Breast epithelium (tissue), 4 donors: ENCODE measurements around the gene CCNL2. TPM values are rescaled to one million over a fixed set of nuclear protein-coding genes. Genes with fewer than 3 reads are reported as not detected.
"Not testable (repeated sequence)": the region's sequence is repeated elsewhere in the genome, so short reads cannot be mapped to it uniquely, and the experiment has no call there.

Experiments
- DNase-seq, 2 donors: peaks; one replicate each; pipeline ENCODE4 v3.0.0-alpha.2; 2019; ENCODE audit warnings: low spot score in 2 of 2
- H3K27ac ChIP-seq, 2 donors: fragments of 200-600 bp; sonication (generic) in 1 of 2; one replicate each; pipeline ENCODE4 v1.5.1; 2016 to 2019; ENCODE audit warnings: mild to moderate bottlenecking in 1 of 2
- H3K27me3 ChIP-seq, 2 donors: fragments of 200-600 bp; sonication (generic) in 1 of 2; one replicate each; pipeline versions ENCODE4 v1.5.1 to v1.6.0; 2017 to 2019; ENCODE audit warnings: control low read depth in 1 of 2, mild to moderate bottlenecking in 1 of 2
- H3K36me3 ChIP-seq: fragments of 200-600 bp; one replicate; pipeline ENCODE4 v1.5.1; 2019
- H3K4me1 ChIP-seq, 2 donors: fragments of 200-600 bp; sonication (generic); one replicate each; pipeline ENCODE4 v1.5.1; 2016 to 2019; ENCODE audit warnings: control low read depth in 1 of 2
- H3K4me3 ChIP-seq, 3 donors: fragments of 200-600 bp; sonication (generic); 1 replicate in 2 of 3; 2 replicates in 1 of 3; pipeline ENCODE4 v1.5.1; 2016 to 2019; ENCODE audit warnings: mild to moderate bottlenecking in 3 of 3, moderate library complexity in 2 of 3
- H3K9me3 ChIP-seq, 2 donors: fragments of 200-600 bp; sonication (generic) in 1 of 2; one replicate each; pipeline ENCODE4 v1.5.1; 2016 to 2019; ENCODE audit warnings: control low read depth in 1 of 2
- CTCF ChIP-seq, 3 donors: fragments of 450-650 bp; IDR thresholded peaks; one replicate each; pipeline ENCODE4 v1.5.1; 2016 to 2017; ENCODE audit warnings: antibody characterized with exemption in 3 of 3, mild to moderate bottlenecking in 3 of 3, moderate library complexity in 3 of 3
- POLR2A ChIP-seq: fragments of 450-650 bp; IDR thresholded peaks from one replicate; pipeline ENCODE4 v1.6.1; 2016; ENCODE audit warnings: antibody characterized with exemption, mild to moderate bottlenecking, moderate library complexity
- POLR2AphosphoS5 ChIP-seq, 3 donors: sonication (generic); formaldehyde crosslinking; IDR thresholded peaks; one replicate each; pipeline ENCODE4 v1.6.1; 2017; ENCODE audit warnings: antibody characterized with exemption in 3 of 3
- intact Hi-C: fragments of 100-400 bp; cut with DNase I; formaldehyde crosslinking; loops from one replicate; pipeline ENCODE4 v1.15.1; 2023; ENCODE audit warnings: low total_unique reads
- total RNA-seq, 3 donors: library from RNA; depleted of rRNA; stranded (reverse); fragments of >200 nt; gene quantifications; one replicate each; pipeline ENCODE4 v1.1.0, GENCODE V29; 2016

The CCNL2 gene
- total RNA-seq, 3 donors from 2014 or later, result 170 to 325 (median 285) TPM

- Histone ChIP-seq H3K9me3 (no peaks in the 10 kb centered on the region), H3K4me1 (peaks cover 43 to 65% of the 10 kb centered on the region in 2 donors), H3K27ac (peak overlapping the region; percentile 95 to 99), H3K4me3 (peak overlapping the region in 1 of 3 donors; percentile 86), H3K36me3 (no peaks in the 10 kb centered on the region), H3K27me3 (no peaks in the 10 kb centered on the region)
- no peak for DNase-seq
- intact Hi-C loops, result loop anchor here (2.0 kb wide), 1 partner anchor 431 kb away; the partner anchor contains the start of gene HES4
- TF ChIP-seq POLR2A (no peak), POLR2AphosphoS5 (IDR thresholded peaks at IDR 0.05) (no peak), CTCF (IDR thresholded peaks at IDR 0.05) (no peak)
Observed at GRCh38 chr1:1431845-1432273, 32.7 kb upstream of the CCNL2 start.

GRCh38 chr1:1430992-1431844 is 32.1 kb upstream of the CCNL2 start:
- Histone ChIP-seq H3K4me1 (peaks cover 43 to 59% of the 10 kb centered on the region in 2 donors), H3K36me3 (no peaks in the 10 kb centered on the region), H3K9me3 (no peaks in the 10 kb centered on the region), H3K4me3 (peak overlapping the region in 2 of 3 donors; percentile 13 to 86), H3K27ac (peak overlapping the region; percentile 95 to 99), H3K27me3 (no peaks in the 10 kb centered on the region)
- DNase-seq, result no peak
- intact Hi-C loops, result loop anchor here (2.0 kb wide), 1 partner anchor 430 kb away; the partner anchor contains the start of gene HES4
- TF ChIP-seq POLR2AphosphoS5 (IDR thresholded peaks at IDR 0.05), result no peak
- no peak for TF ChIP-seq POLR2A
- no peak for TF ChIP-seq CTCF (IDR thresholded peaks at IDR 0.05)

- Histone ChIP-seq H3K27ac (peak overlapping the region; percentile 95 to 99), H3K4me1 (peaks cover 39 to 57% of the 10 kb centered on the region in 2 donors), H3K36me3 (no peaks in the 10 kb centered on the region), H3K9me3 (no peaks in the 10 kb centered on the region), H3K27me3 (no peaks in the 10 kb centered on the region), H3K4me3 (peak overlapping the region; percentile 0 to 86 (median 13))
- DNase-seq, result peak; percentile 72 to 76
- intact Hi-C loops, result loop anchor here (2.0 kb wide), 1 partner anchor 430 kb away; the partner anchor contains the start of gene HES4
- TF ChIP-seq POLR2AphosphoS5 (IDR thresholded peaks at IDR 0.05), result peak; percentile 41 to 56 (median 56)
- no peak for TF ChIP-seq POLR2A
- peak; percentile 16 to 48 (median 41) for TF ChIP-seq CTCF (IDR thresholded peaks at IDR 0.05)
Observed at GRCh38 chr1:1430114-1430982, 31.2 kb upstream of the CCNL2 start.

GRCh38 chr1:1429671-1430073 is 30.5 kb upstream of the CCNL2 start:
- Histone ChIP-seq H3K27ac (peak overlapping the region; percentile 95 to 99), H3K27me3 (no peaks in the 10 kb centered on the region), H3K4me3 (no peak overlapping the region), H3K9me3 (no peaks in the 10 kb centered on the region), H3K4me1 (peaks cover 34 to 52% of the 10 kb centered on the region in 2 donors), H3K36me3 (no peaks in the 10 kb centered on the region)
- no peak for TF ChIP-seq POLR2A
- no peak for TF ChIP-seq CTCF (IDR thresholded peaks at IDR 0.05)
- no peak for TF ChIP-seq POLR2AphosphoS5 (IDR thresholded peaks at IDR 0.05)
- no peak for DNase-seq
- intact Hi-C loops, result loop anchor here (2.0 kb wide), 1 partner anchor 429 kb away; the partner anchor contains the start of gene HES4

- DNase-seq, H3K36me3 ChIP-seq, H3K9me3 ChIP-seq, intact Hi-C loops, H3K4me3 ChIP-seq, H3K27me3 ChIP-seq: not testable (repeated sequence)
- peaks cover 31 to 46% of the 10 kb centered on the region in 2 donors for H3K4me1 ChIP-seq
- peak overlapping the region in 1 of 2 donors; percentile 95 for H3K27ac ChIP-seq
Observed at GRCh38 chr1:1428967-1429366, 29.8 kb upstream of the CCNL2 start.
